Stimulated activated CD8-positive, alpha-beta memory T cell treated with anti-CD3 and anti-CD28 coated beads, Interleukin-4, amount 100 ng/mL, for 24 hours (primary cell): ENCODE measurements around the gene SH2D2A.
"Not testable (repeated sequence)": the region's sequence is repeated elsewhere in the genome, so short reads cannot be mapped to it uniquely, and the experiment has no call there.

Experiments used
- DNase-seq: peaks from one replicate; pipeline ENCODE4 v3.0.0-alpha.2; 2020; ENCODE audit warnings: low read depth

The SH2D2A gene

DNA sequence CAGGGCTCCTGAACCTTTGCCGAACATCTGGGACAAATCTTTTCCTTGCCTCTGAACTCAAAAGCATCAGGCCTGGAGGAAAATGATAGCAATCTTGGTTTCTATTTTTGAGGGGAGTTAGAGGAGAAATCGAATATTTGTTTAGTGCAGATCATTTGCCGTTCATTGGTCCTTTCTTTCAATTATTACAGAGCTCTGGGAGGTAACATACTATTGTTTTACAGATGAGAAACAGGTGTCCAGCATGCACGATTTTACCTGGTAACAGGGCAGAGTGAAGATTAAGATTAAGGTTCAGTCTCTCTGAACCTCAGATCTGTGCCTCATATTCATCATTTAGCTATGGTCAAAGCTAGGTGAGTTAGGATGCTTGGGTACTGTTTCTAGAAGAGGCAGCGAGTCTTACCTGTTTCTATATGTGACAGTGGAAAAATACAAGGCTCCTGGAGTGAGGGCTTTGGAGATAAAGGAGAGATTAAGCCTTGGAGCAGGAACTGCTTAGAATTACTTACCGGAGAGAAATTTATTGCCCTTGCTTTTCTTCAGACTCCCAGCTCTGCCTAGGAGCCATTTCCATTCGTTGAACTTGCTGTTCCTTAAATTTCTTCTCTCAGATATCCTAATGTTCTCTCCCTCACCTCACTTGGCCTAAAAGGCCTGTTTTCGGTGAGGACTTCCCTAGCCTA lies 47.9 kb downstream of the SH2D2A start:
- DNase-seq: no peak

DNA sequence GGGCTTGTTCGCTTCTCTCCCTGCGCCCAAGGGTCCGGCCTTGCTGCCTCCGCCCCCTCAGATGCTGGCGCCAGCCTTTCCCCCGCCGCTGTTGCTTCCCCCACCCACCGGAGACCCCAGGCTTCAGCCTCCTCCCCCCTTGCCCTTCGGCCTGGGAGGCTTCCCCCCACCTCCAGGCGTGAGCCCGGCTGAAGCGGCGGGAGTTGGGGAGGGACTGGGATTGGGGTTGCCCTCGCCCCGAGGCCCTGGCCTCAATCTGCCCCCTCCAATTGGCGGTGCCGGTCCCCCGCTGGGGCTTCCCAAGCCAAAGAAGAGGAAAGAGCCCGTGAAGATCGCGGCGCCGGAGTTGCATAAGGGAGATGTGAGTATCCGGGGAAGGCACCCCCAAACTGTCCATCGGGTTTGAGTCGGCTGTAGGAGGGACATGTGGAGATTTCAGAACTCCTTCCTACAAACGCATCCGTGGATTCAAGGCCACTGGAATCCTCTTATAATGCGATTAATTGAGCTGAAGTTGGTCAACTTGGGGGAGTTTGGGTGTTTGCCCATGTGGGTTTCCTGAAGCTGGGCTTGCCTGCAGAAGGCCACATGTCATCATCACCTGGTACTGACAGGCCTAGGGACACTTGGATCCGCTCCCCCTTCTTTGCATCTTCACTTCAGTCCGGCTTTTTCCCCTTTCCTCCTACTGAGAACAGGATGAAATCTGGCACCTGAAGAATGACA lies 48.6 kb downstream of the SH2D2A start:
- DNase-seq: no peak

DNA sequence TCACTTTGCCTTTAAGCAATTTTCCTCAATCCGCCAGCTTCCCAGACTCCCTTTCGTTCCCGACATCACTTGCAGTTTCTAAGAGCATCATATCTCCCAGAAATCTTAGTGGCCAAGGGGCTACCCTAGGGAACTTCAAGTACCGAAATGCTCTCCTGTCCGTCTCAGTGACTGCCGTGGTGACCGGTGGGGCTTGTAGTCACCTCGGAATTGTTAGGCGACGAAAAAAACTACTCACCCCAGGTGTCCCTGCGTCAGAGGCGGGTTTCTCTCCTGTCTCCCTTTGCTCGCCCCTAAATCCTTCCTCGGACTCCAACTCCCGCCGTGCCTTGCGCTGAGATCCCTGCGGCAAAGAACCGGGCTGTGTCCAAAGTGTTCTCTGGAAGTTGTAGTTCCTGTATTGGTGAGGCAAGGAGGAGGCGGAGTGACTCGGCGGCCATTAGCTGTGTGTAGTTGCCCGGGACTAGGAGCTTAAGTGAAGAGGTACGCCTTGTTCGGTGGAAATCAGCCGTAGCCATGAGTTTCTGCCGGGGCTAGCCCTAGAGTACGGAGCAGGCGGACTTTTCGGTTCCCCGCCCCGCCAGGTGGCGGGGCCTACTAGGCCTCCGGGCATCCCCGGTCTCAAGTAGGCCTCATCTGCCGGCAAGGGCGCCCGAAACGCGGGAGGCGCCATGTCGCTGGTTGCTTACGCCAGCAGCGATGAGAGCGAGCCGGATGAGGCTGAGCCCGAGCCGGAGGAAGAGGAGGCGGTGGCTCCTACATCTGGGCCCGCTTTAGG lies 49.4 kb downstream of the SH2D2A start, which contains the start of gene PRCC:
PRCC (plus strand) TSS at position 435 of the 778 bp plus-strand sequence; CDS start at position 672, 237 bp downstream.
- peak; percentile 93 for DNase-seq

DNA sequence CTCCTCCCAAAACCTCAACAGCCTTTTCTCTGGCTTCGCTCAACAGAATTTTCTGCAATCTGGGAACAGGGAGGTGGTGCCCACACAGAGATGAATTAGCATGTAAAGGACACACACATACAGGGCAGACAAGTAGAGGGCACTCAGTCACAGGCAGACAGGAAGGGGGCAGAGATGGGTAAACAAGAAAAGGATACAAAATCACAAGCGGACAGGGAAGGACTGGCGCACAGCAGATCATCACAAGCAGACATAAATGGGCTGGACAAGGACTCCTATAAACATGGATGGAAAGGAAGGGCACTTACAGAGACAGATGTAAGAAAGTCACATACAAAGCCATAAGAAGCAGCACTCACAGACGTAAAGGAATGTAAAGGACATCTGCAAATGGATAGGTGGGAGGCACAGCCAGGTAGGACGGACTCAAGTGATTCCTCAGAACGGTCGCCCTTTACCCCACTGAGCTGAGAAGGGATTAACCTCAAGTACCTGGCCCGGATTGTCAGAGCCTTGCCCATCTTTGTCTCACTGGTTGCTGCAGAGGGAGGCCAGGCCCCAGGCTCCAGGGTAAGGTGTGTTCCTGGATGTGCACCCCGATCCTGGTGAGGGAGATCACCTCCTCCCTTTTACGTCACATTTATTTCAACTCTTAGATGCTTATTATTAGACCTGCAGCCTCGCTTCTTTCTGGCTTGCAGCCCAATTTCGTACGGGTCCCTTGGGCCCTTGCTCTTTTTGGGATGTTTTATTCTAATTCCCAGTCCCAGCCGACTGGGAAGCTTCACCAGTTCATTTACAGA lies 50.1 kb downstream of the SH2D2A start:
- DNase-seq: no peak

DNA sequence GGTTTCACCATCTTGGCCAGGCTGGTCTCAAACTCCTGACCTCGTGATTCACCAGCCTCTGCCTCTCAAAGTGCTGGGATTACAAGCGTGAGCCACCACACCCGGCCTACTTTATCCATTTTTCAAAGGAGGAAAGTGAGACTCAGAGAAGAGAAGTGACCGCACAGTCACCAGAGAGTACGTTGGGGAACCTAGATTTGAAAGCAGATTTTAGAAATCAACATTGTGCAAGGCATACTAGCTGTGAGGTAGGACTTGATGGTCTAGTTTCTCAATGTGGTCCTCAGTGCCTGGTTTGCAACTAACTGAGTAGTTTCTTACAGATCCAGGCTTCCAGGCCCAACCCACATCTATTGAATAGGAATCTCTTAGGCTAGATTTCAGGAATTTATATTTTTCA lies 51.0 kb downstream of the SH2D2A start:
- DNase-seq: no peak

DNA sequence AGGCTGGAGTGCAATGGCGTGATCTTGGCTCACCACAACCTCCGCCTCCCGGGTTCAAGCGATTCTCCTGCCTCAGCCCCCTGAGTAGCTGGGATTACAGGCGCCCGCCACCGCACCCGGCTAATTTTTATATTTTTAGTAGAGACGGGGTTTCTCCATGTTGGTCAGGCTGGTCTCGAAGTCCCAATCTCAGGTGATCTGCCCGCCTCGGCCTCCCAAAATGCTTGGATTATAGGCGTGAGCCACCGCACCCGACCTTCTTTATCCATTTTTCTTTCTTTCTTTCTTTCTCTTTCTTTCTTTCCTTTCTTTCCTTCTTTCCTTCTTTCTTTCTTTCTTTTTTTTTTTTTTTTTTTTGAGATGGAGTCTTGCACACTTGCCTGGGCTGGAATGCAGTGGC lies 51.5 kb downstream of the SH2D2A start:
- DNase-seq: not testable (repeated sequence)

DNA sequence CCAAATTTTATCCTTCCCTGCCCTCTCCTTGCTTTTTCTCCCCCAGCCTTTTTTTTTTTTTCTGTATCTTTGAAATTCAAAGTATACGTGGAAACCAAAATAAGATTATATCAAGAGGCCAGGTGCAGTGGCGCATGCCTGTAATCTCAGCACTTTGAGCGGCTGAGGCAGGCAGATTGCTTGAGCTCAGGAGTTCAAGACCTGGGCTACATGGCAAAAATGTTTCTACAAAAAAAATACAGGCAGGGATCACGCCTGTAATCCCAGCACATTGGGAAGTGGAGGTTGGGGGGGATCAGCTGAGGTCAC lies 55.9 kb downstream of the SH2D2A start:
- DNase-seq: no peak

DNA sequence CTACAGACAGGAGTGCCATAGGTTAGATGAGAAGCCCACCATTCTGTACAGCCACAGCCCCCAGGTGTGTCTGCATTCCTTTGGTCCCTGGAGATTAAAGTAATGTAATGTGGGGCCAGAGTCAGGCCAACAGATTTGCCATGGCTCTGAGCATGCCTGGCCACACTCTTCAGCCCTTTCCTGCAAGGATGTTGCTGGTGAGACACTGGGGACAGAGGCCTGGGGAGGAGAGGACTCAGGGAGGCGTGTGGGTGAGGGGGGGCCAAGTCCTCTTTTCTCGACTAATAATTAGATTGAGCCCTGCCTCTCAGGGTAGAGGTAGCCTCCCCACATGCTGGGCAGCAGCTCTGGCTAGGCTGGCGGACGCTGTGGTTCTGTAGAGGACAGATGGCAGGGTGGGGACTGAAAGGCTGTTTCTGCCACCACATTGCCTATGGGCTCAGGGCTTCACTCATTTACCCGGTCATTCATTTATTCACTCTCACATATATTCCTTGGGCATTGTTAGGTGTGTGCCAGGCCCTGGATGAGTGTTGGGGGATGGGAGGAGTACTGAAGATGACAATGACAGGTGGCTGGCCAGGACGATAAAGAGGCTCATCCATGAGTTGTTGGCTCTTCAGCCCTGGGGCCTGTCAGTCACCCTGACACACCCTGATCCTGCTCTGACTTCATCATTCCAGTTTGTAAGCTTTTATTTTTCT lies 56.4 kb downstream of the SH2D2A start:
- no peak for DNase-seq

DNA sequence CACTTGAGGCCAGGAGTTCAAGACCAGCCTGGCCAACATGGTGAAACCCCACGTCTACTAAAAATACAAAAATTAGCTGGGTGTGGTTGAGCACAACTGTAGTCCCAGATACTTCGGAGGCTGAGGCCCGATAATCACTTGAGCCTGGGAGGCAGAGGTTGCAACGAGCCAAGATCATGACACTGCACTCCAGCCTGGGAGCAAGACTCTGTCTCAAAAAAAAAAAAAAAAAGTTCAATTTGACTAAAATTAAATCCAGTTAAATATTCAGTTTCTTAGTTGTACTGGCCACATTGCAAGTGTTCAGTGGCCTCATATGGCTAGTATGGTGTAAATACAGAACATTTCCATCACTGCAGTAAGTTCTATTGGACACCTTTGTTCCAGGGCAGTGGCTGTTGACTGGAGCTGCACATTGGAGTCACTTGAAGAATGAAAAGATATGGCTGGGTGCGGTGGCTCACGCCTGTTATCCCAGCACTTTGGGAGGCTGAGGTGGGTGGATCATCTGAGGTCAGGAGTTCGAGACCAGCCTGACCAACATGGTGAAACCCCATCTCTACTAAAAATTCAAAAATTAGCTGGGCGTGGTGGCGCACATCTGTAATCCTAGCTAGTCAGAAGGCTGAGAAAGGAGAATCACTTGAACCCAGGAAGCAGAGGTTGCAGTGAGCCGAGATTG lies 58.9 kb downstream of the SH2D2A start:
- not testable (repeated sequence) for DNase-seq

DNA sequence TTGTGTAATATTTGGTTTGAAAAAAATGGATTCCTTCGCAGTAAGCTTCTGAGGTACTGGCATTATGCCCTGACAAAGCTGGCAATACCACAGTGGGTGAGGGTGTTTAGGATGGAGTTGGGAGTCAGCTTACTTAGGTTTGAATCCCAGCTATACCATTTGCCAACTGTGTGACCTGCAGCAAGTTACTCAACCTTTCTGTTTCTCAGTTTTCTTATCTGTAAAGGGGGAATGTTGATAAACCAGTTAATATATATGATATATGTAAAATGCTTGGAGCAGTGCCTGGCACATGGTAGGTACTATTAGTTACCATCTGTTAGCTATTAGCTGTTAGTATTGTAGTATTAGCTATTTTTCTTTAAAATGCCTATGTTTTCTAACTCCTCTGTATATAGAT lies 60.3 kb downstream of the SH2D2A start:
- DNase-seq: no peak
